GM18502 (cell line): ENCODE measurements around the gene EGFL7.
A peak's percentile ranks its signal among the peaks of the same experiment; 100 is the strongest.
"Not testable (repeated sequence)": the region's sequence is repeated elsewhere in the genome, so short reads cannot be mapped to it uniquely, and the experiment has no call there.

ENCODE experiments used
- ATAC-seq: cut with Tn5 transposase; IDR thresholded peaks from one replicate; pipeline ENCODE4 v1.9.1; 2021; ENCODE audit warnings: mild to moderate bottlenecking; ENCODE audit not compliant: unreplicated experiment, poor library complexity

Gene EGFL7

DNA sequence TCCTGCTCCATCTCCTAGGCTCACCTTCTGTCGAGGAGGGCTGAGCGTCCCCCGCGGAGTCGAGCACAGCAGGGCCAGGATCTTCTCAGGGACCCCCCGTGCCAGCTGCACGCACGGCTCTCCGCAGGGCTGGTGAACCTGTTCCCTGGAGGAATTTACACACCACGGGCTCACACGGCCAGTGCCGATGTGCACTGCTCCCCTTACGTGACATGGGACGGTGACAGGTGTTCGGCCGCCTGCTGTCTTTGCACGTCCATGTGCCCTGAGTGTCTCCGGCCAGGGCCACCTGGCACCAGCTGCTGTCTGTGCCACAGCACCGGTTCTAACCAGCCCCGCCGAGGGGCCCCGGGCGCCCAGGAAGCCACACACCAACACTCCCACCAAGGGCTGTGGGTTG lies 33.2 kb downstream of the EGFL7 start:
- ATAC-seq, result no peak

DNA sequence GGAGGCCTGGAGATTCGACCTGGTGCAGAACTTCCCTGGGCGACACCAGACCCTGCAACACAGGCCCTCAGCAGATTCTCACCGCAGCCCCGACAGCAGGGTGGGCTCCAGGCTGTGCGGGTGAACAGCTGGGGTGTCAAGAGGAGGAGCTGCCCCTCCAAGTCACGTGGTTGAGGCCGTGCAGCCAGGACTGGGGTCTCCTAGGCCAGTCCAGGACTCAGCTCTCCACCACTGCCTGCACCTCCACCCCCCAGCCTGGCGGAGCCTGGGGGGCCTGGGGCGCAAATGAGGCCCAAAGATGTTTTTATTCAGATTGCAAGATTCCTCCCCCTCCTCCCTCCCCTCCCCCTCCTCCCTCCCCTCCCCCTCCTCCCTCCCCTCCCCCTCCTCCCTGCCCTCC lies 33.8 kb downstream of the EGFL7 start:
- ATAC-seq, result no peak

DNA sequence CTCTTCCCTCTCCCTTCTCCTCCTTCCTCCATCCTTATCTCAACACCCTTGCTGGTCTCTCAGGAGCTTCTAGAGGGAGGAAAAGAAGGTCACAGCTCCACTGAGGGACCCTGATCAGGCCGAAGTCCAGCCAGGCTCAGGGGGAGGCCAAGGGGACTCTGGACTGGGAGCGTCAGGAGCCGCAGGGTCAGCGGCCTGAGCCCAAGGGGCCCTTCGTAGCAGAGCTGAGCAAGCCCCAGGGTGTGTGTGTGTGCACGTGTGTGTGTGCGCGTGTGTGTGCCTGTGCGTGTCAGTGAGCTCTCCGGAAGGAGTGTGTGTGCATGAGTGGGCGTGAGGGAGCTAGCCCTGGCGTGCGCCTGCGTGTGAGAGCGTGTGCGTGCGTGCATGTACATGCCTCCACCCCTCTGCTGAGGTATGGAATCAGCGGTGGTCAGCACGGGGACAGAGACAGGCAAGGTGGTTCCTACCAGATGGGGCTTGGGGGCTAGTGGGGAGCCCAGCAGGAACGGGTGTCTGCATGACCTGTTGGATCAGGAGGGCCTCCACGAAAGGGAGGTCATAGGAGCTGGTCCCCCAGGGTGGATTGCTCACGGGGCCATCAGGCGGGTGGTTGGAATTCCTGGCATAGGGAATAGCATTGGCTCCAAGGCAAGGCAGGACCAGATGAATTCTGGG lies 34.6 kb downstream of the EGFL7 start:
- no peak for ATAC-seq

DNA sequence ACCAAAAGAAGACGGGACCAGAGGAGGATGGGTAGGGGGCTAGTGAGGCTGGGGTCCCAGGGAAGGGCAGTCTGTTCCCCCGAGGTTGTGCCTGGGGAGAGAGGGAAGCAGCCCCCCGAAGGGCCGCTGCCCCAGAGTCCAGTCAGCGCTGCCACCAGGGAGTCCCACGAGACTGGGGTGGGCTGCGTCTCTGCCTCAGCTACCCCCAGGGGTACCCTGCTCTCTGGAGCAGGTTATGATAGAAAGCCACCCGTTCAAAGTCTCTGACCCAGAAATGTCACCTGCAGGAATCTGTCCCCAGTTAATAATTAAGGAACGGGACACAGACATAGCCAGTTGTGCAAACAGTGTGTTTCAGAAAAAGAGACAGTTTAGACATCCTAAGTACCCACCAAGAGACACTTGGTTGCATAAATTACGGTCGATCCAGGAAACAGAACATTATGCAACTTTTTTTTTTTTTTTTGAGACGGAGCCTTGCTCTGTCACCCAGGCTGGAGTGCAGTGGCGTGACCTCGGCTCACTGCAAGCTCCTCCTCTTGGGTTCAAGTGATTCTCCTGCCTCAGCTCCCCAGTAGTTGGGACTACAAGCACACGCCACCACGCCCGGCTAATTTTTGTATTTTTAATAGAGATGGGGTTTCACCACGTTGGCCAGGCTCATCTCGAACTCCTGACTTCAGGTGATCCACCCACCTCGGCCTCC lies 35.3 kb downstream of the EGFL7 start:
- no peak for ATAC-seq

DNA sequence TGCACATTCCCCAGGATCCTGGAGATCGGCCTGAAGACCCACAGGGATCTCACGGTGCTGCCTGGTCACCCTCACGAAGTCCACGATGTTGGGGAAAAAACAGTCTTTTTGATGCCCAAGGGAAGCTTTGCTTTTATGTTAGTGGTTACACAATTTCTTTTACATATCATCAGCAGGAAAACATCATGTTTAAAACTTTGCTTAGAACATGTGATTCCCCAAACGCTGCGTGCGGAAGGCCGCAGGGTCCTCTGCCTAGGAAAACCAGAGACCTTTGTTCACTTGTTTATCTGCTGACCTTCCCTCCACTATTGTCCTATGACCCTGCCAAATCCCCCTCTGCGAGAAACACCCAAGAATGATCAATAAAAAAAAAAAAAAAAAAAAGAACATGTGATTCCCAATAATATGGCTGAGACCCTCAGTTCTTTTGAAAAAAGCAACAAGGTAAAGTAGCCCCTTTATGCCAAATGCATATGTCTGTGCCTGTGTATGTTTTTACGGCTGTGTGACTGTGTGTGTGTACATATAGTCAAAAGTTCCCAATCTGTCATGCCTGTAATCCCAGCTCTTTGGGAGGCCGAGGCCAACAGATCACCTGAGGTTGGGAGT lies 36.0 kb downstream of the EGFL7 start:
- no peak for ATAC-seq

DNA sequence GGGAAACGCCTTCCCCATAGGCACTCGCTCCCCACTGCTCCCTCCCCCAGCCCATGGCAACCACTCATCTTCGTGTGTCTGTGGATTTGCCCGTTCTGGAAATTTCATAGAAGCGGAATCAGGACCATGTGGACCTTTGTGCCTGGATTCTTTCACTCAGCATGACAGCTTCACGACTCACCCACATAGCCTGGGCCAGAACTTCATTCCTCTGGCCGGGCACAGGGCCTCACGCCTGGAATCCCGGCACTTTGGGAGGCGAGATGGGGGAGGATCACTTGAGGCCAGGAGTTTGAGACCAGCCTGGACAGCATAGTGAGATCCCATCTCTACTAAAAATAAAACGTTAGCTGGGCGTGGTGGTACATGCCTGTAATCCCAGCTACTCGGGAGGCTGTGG lies 37.6 kb downstream of the EGFL7 start:
- no peak for ATAC-seq

DNA sequence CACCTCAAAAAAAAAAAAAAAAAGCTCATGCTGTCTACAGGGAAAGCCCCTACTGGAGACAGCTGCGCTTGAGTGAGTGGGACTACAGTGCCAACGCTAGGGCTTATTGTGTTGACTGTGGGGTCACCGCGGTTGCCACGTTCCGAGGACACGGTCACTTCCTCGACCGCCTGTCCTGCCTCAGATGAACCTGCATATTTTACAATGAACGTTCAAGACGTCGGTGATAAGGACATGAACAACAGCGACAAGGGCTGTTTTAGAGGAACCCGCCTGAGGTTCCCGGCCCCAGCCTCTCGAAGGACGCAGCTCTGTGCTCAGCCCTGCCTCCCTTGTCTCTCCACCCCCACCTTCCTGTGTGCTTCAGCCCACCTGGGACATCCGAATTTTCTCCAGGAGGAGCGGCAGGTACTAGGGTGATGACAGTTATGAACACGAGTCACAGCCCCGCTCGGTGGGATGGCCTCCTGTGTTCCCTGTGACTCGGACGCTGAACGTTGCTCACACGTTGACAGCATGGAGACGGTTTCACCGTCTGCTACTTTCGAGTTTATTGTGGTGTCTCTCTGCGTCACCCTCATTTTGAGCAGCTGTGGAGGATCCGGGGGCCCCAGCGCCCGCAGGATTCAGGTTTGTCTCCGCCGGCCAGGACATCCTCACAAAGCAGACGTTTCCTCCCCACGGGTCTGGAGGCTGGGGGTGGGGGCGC lies 38.4 kb downstream of the EGFL7 start:
- ATAC-seq, result peak; percentile 54

DNA sequence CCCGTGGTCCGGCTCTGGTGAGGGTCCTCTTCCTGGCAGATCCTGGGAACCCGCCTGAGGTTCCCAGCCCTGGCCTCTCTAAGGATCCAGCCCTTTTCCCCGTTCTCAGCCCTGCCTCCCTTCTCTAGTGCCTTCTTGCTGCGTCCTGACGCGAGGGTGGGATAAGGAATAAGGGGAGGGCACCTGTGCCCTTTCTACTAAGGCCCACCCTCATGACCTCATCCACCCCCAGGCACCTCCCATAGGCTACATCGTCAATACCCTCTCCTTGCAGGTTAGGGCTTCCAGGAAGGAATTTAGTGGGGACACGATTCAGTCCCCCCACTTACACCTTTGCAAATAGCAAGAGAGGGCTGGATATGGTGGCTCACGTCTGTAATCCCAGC lies 38.9 kb downstream of the EGFL7 start:
- no peak for ATAC-seq

DNA sequence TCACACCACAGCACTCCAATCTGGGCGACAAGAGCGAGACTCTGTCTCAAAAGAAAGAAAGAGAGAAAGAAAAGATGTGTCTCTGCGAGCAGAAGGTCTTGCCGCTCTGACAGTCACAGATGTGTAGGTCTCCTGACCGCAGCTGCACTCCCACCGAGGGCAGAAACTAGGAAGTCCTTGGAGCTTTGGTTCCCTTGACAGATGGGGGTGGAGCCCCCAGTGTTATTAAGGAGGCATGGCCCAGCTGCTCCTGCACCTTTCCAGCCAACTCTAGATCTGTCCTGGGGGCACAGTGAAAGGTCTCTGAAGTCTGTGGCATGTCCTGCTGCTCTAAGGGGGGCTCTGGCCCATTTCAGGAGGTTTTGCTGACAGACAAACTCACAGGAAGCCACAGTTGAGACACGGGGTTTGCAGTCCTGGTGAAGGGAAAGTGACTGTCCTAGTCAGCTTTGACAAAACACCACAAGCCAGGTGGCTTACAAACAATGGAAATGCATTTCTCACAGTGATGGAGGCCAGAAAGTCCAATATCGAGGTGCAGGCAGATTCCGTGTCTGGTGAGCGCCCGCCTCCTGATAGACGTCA lies 40.7 kb downstream of the EGFL7 start:
- no peak for ATAC-seq

DNA sequence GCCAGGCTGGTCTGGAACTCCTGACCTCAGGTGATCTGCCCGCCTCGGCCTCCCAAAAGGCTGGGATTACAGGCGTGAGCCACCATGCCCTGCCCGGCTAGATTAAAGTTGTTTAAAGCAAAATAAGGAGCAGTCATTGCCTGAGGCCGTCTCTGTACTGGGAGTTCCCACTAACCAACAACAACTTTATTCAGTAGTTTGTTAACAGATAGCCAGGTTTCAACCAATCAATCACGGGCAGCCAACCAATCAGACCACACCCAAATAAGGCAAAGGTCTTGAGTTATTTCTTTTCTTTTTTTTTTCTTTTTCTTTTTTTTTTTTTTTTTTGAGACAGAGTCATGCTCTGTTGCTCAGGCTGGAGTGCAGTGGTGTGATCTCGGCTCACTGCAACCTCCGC lies 42.0 kb downstream of the EGFL7 start:
- not testable (repeated sequence) for ATAC-seq

DNA sequence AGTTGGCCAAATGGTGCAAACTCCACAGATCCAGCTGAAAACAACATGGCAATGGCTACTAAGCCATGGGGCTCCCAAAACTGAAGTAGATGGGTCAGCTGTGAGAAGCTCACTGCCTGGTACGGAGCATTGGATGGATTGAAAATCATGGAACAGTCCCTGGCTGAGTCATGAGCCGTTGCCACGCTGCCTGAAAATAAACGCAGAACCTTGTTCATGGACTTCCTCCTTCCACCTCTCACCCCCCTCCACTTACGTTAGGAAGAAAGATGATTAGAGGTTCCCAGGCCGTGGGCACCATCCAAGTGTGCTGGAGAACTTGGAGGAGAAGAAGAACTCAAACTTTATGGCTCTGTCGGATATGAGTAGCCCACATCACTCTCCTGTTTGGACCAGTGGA lies 42.8 kb downstream of the EGFL7 start:
- no peak for ATAC-seq

DNA sequence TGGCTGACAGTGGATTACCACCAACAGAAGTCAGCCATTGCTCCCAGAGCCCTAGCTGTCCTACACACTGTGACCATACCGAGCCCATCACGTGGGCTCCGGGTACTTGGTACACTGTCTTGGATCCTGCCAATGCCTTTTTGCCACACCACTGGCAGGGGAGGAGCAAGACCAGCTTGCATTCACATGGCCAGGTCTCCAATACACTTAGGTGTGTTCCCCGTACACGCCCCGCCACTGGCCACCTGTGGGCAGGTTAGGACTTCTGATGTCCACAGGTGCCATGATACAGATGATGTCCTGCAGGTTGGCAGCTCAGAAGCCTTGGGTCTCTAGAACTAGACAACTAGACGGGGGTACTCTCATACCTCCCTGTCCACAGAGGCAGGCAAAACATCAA lies 44.3 kb downstream of the EGFL7 start:
- ATAC-seq, result no peak

DNA sequence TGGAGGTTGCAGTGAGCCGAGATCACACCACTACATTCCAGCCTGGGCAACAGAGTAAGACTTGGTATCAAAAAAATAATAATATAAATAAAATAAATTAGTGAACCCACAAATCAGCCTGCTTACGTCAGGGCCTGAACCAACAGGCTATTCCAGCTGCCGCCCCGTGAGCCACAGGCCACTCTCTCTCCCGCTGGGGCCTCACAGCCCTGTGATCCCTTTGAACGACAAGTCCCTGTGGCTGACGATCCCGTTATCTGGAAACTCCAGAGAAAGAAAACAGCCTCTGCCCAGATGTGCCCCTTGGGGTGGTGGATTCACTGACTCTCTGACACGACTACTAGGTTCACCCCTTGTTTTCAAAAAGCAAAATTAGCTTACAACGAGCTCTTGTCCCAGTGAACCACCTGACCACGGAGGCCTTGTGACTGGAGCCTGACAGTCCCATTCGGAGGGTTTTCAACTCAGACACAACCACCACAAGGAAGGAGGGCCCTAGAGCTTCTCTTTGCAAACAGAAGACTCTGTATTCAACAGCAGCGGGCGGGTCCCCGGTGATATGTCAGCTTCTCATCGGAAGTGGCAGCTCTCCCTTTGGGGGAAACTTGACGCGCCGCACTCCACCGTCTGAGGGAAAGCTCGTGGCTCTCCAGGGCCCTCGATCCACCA lies 45.3 kb downstream of the EGFL7 start:
- ATAC-seq, result no peak

DNA sequence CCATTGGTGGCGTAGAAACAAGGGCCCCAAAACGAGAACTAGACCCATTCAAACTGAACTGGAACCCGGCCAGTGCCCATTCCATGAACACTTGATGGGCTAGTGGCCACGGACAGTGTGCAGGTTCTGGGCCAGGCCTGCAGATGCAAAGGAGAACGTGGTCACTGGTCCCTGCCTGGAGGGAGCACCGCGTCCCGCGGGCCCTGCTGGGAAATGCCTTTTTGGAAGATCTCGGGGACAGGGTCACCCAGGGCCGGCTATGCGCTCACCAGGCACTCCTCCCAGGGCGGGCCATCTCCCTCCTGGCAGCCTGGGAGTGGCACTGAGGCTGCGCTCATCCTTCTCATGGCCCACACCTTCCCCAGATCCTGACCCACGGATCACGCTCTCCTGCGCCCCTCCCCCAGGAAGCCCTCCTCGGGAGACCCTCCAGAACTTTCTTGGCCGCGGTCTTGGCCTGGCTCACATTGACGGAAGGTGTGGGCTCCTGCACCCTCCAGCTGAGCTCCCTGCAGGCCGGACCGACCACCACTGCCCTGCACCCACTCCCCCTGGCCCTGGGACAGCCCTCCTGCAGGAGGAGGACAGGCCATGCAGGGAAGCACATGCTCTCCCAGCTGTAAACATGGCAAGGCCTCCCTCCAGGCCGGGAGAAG lies 46.9 kb downstream of the EGFL7 start:
- no peak for ATAC-seq

DNA sequence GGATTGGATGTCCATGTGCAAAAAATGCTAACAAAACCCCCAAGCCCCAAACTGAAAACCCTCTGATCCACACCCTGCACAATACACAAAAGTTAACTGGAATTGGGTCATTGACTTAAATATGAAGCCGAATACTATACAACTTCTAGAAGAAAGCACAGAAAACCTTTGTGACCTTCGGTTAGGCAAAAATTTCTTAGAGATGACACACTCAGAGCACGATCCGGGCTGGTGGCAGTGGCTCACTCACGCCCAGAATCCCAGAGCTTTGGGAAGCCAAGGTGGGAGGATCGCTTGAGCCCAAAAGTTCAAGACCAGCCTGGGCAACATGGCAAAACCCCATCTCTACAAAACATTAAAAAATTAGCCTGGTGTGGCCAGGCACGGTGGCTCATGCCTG lies 47.8 kb downstream of the EGFL7 start:
- ATAC-seq, result no peak

DNA sequence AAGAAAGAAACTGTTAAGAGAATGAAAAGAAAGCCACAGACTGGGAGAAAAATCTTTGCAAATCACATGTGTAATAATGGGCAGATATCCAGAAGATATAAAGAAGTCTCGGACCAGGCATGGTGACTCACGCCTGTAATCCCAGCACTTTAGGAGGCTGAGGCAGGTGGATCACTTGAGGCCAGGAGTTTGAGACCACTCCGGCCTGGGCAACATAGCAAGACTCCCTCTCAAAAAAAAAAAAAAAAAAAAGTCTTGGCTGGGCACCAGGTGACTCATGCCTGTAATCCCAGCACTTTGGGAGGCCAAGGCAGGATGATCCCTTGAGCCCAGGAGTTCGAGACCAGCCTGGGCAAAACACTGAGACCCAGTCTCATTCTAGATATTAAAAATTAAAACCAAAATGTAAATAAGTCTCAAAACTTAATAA lies 48.5 kb downstream of the EGFL7 start:
- ATAC-seq, result not testable (repeated sequence)

DNA sequence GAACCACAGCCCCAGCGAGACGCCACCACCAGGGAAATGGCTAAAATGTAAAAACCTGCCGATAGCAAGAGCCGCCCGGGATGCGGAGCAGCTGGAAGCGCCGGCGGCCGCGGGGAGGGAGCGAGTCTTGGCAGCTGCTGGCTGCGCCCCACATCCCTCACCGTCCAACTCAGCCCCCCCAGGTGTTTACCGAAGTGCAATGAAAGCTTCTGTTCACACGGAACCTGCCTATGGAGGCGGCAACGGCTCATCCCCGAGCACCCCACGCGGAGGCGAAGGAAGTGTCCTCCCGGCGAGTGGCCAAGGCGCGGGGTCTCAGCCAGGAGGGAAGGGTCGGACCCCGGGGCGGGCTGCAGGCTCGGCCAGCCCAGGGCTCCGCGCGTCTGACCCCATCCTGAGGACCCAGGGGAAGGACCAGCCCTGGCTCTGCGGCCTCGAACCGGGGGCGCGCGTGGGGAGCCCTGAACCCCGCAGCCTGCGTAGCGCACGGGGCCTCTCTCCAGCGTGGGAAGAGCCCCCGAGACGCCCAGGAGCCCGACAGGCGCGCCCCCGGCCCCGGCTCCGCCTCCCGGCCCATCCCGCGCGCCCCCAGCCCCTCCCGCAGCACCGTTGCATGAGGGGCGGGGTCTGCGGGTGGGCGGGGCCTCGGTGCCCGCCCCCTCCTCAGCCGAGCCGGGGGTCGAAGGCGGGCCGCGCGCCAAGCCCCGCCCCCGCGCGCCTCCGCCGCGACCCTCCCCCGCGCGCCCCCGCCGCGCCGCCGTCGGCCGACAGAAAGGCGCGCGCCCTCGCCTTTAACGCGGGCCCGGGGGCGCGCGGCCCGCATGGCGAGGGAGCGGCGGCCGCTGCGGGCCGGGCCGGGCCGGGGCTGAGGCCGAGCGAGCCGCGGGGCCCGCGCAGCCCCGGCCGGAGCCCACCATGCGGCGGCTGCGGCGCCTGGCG lies 49.3 kb downstream of the EGFL7 start, which contains the start of gene DIPK1B:
TSS of gene DIPK1B (plus strand) at position 822 of the 939 bp plus-strand sequence. CDS start at position 916, 94 bp downstream.
- ATAC-seq, result no peak

DNA sequence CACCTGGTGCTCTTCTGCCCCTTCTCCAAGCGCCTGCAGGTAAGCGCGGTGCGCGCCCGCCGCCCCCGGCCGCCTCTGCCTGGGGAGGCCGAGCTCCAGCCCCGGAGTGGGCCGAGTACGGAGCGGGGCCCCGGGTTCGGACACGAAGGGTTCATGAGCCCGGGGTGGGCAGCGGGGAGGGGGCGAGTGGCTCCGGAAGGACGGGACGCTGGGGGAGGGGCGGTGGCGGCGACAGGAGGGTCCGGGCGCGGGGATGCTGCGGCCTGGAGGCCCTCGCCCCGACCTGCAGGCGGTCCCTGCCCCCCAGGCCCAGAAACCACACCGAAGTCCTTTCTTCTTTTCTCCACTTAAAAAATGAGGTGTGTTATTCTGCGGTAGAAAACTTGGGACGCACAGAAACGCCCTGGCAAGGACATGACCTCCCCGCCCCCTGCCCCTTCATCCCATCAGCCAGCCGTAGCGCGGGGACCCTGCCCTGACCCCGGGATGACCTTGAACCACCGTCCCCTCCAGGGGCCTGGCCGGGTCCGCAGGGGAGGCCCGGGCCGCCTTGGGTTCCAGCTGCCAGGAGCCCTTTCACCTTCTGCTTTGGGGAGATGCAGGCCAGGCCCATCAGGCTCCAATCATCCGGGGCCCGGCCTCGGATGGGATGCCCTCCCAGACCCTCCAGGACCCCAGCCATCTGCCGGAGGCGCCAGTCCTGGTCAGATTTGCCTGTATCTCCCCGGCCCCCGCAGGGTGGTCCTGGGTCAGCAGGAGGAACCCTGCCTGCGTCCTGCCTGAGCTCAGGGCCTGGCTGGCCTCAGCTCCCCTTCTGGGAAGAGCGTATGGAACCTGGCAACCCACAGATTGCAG lies 50.2 kb downstream of the EGFL7 start:
- ATAC-seq, result no peak
